H1 (cell line): ENCODE measurements around the gene ADPRH. TPM values are rescaled to one million over a fixed set of nuclear protein-coding genes. Genes with fewer than 3 reads are reported as not detected.

Experiments
- FOSL1 ChIP-seq: IDR thresholded peaks from 2 replicates; pipeline ENCODE4 v1.6.1; 2011; ENCODE audit warnings: mild to moderate bottlenecking, low read depth, low read length, moderate library complexity; ENCODE audit not compliant: insufficient read depth
- RBBP5 ChIP-seq: IDR thresholded peaks from 2 replicates; pipeline ENCODE4 v1.7.1; 2012; ENCODE audit warnings: low read depth, mild to moderate bottlenecking, inconsistent platforms, low read length, moderate library complexity, borderline replicate concordance
- polyA plus RNA-seq, 7 experiments: library from polyadenylated mRNA; depleted of rRNA in 3 of 7; stranded (reverse) in 5 of 7; unstranded in 2 of 7; fragments of >200 nt in 5 of 7; fragments of 200-250 nt in 2 of 7; gene quantifications; 1 replicate in 5 of 7; 2 replicates in 1 of 7; 4 replicates in 1 of 7; pipeline versions ENCODE4 v1.2.1 to v1.2.3, GENCODE V29; 2011 to 2013; ENCODE audit warnings: missing spikeins in 2 of 7, mixed read lengths in 2 of 7
- total RNA-seq: library from RNA; stranded (reverse); fragmentation: NEBNext Ultra II Directional; extraction: Animal tissue kit (Norgen Biotek cat#: 25700); gene quantifications from 2 replicates; pipeline ENCODE4 v1.2.1, GENCODE V29; 2021

Gene ADPRH
- total and polyA plus RNA-seq, 2 of the 8 experiments (the other 6 are each of a cell fraction or from before 2014, with no cell fraction given) = 2.6 to 4.2 TPM

DNA sequence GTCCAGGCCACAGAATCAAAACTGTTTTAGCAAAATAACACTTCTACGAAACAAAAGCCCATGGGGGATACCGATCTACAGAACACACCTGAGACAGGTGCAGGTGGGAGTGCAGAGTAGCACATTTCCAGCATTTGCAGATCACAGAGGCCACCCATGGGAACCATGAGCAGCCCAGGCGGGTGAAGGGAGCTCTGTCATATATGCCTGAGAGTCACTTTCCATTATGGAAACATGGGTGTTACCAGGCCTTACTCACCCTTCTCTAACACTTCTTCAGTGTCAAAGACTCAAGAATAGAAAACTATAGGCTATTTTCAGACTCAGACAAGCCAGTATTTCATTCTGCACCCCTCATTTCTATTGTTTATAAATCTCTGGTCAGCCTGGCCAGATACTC is 21.9 kb downstream of the ADPRH start (continued):
- TF ChIP-seq FOSL1 (no peak), RBBP5 (no peak)
